HepG2 (cell line): ENCODE measurements around the gene NYNRIN. TPM values are rescaled to one million over a fixed set of nuclear protein-coding genes. Genes with fewer than 3 reads are reported as not detected.
A peak's percentile ranks its signal among the peaks of the same experiment; 100 is the strongest.

Experiments
- ARHGAP35 ChIP-seq: sonication (generic); formaldehyde crosslinking; IDR thresholded peaks from 2 replicates; pipeline ENCODE4 v1.9.0; 2022; ENCODE audit warnings: mild to moderate bottlenecking, inconsistent platforms, moderate library complexity, missing genetic modification reagents, borderline replicate concordance
- BRF2 ChIP-seq: sonication (generic); formaldehyde crosslinking; IDR thresholded peaks from 2 replicates; pipeline ENCODE4 v1.8.1; 2022; ENCODE audit warnings: mild to moderate bottlenecking, missing genetic modification reagents
- DRAP1 ChIP-seq: IDR thresholded peaks from 2 replicates; pipeline ENCODE4 v1.6.1; 2016; ENCODE audit warnings: missing genetic modification reagents, missing compliant biosample characterization
- ERF ChIP-seq: IDR thresholded peaks from 2 replicates; pipeline ENCODE4 v1.6.1; 2018; ENCODE audit warnings: missing biosample characterization, missing genetic modification reagents
- HIC2 ChIP-seq: sonication (generic); formaldehyde crosslinking; IDR thresholded peaks from 2 replicates; pipeline ENCODE4 v1.9.0; 2022; ENCODE audit warnings: low read depth, missing genetic modification reagents
- IRF2 ChIP-seq: IDR thresholded peaks from 2 replicates; pipeline ENCODE4 v1.6.1; 2018; ENCODE audit warnings: missing genetic modification reagents, missing compliant biosample characterization
- NFE2L1 ChIP-seq: sonication (generic); formaldehyde crosslinking; IDR thresholded peaks from 2 replicates; pipeline ENCODE4 v1.4.0; 2020; ENCODE audit warnings: missing genetic modification reagents, mild to moderate bottlenecking, borderline replicate concordance
- PATZ1 ChIP-seq: sonication (generic); formaldehyde crosslinking; IDR thresholded peaks from 2 replicates; pipeline ENCODE4 v1.4.0; 2020; ENCODE audit warnings: missing genetic modification reagents
- PCBP1 ChIP-seq: fragments of 200-400 bp; formaldehyde crosslinking; IDR thresholded peaks from 2 replicates; pipeline ENCODE4 v1.6.1; 2017; ENCODE audit warnings: mild to moderate bottlenecking, low read depth, low read length, borderline replicate concordance
- RFX1 ChIP-seq: fragments of 450-650 bp; IDR thresholded peaks from 2 replicates; pipeline ENCODE4 v1.6.1; 2017
- SATB2 ChIP-seq: sonication (generic); formaldehyde crosslinking; IDR thresholded peaks from 2 replicates; pipeline ENCODE4 v1.5.0; 2020; ENCODE audit warnings: missing genetic modification reagents
- THAP8 ChIP-seq: sonication (generic); formaldehyde crosslinking; IDR thresholded peaks from 2 replicates; pipeline ENCODE4 v1.5.1; 2020; ENCODE audit warnings: missing genetic modification reagents, mild to moderate bottlenecking, borderline replicate concordance
- ZBTB20 ChIP-seq: sonication (generic); formaldehyde crosslinking; IDR thresholded peaks from 2 replicates; pipeline ENCODE4 v1.8.1; 2023; ENCODE audit warnings: missing genetic modification reagents, low read depth, mild to moderate bottlenecking, borderline replicate concordance
- ZBTB49 ChIP-seq: sonication (generic); formaldehyde crosslinking; IDR thresholded peaks from 2 replicates; pipeline ENCODE4 v1.4.0; 2020; ENCODE audit warnings: missing genetic modification reagents, borderline replicate concordance
- ZNF101 ChIP-seq: sonication (generic); formaldehyde crosslinking; IDR thresholded peaks from 2 replicates; pipeline ENCODE4 v1.4.0; 2020; ENCODE audit warnings: mild to moderate bottlenecking, low read depth, missing genetic modification reagents, borderline replicate concordance
- ZNF235 ChIP-seq: sonication (generic); formaldehyde crosslinking; IDR thresholded peaks from 2 replicates; pipeline ENCODE4 v1.8.1; 2023; ENCODE audit warnings: mild to moderate bottlenecking, missing genetic modification reagents, borderline replicate concordance
- ZNF383 ChIP-seq: sonication (generic); formaldehyde crosslinking; IDR thresholded peaks from 2 replicates; pipeline ENCODE4 v1.4.0; 2020; ENCODE audit warnings: missing genetic modification reagents, mild to moderate bottlenecking, borderline replicate concordance
- ZNF564 ChIP-seq: sonication (generic); formaldehyde crosslinking; IDR thresholded peaks from 2 replicates; pipeline ENCODE4 v1.8.1; 2023; ENCODE audit warnings: mild to moderate bottlenecking, missing genetic modification reagents
- ZNF720 ChIP-seq: sonication (generic); formaldehyde crosslinking; IDR thresholded peaks from 2 replicates; pipeline ENCODE4 v1.4.0; 2020; ENCODE audit warnings: missing genetic modification reagents
- ZNF746 ChIP-seq: sonication (generic); formaldehyde crosslinking; IDR thresholded peaks from 2 replicates; pipeline ENCODE4 v1.8.0; 2022; ENCODE audit warnings: mild to moderate bottlenecking, missing genetic modification reagents
- polyA plus RNA-seq, 8 experiments: library from polyadenylated mRNA; depleted of rRNA in 3 of 8; stranded (reverse) in 7 of 8; unstranded in 1 of 8; fragments of >200 nt; fragmentation: Illumina TruSeq in 4 of 8; extraction: Trizol in 4 of 8; gene quantifications; 2 replicates each; pipeline versions ENCODE4 v1.2.1 to v1.2.3, GENCODE V29; 2011 to 2016; ENCODE audit warnings: low read depth in 4 of 8, missing spikeins in 1 of 8, mixed read lengths in 1 of 8; ENCODE audit not compliant: insufficient read depth in 1 of 8
- total RNA-seq, 5 experiments: library from RNA; depleted of rRNA; stranded (reverse); fragments of >200 nt; fragmentation: Illumina TruSeq; extraction: Trizol; gene quantifications; 2 replicates each; pipeline ENCODE4 v1.2.3, GENCODE V29; 2016; ENCODE audit warnings: low read depth in 1 of 5

Gene NYNRIN
- total and polyA plus RNA-seq, 2 of the 13 experiments (the other 11 are each of a cell fraction or from before 2014, with no cell fraction given), result 0.63 to 1.1 TPM

- TF ChIP-seq PCBP1 (peak; percentile 73), ZNF383 (CRISPR knock-in tag) (no peak), DRAP1 (CRISPR knock-in tag) (peak; percentile 88), PATZ1 (peak; percentile 78; the same call in 1 of the 2 replicates), IRF2 (0 out of 2 replicates have a peak, but pooled peaks have one; percentile 28), ARHGAP35 (CRISPR knock-in tag) (peak; percentile 99), ZBTB49 (CRISPR knock-in tag) (0 out of 2 replicates have a peak, but pooled peaks have one; percentile 83), RFX1 (no peak; the same call in 1 of the 2 replicates), ZBTB20 (peak; percentile 75; the same call in 1 of the 2 replicates), HIC2 (CRISPR knock-in tag) (peak; percentile 67; the same call in 1 of the 2 replicates), ZNF564 (CRISPR knock-in tag) (no peak), BRF2 (peak; percentile 91; the same call in 1 of the 2 replicates), SATB2 (CRISPR knock-in tag) (no peak), ZNF746 (CRISPR knock-in tag) (no peak), THAP8 (no peak), ZNF101 (CRISPR knock-in tag) (0 out of 2 replicates have a peak, but pooled peaks have one; percentile 27), NFE2L1 (CRISPR knock-in tag) (peak; percentile 56; the same call in 1 of the 2 replicates), ZNF235 (peak; percentile 98; the same call in 1 of the 2 replicates), ZNF720 (peak; percentile 90; the same call in 1 of the 2 replicates), ERF (CRISPR knock-in tag) (peak; percentile 89)
These were observed 30.8 kb downstream of the NYNRIN start, which contains the start of the genes CBLN3 and KHNYN (continued) for GRCh38 chr14:24429395-24430142.
